Lower leg skin (tissue), 3 donors: ENCODE results near the gene ARHGAP28.

Source experiments
- POLR2A ChIP-seq, 2 donors: fragments of 450-650 bp; IDR thresholded peaks; one replicate each; pipeline ENCODE4 v1.6.1; 2016 to 2017; ENCODE audit warnings: antibody characterized with exemption in 2 of 2, mild to moderate bottlenecking in 1 of 2, moderate library complexity in 1 of 2
- TF ChIP-seq, protein P1 (sequence below), 3 donors: fragments of 450-650 bp; IDR thresholded peaks; one replicate each; pipeline ENCODE4 v1.5.1; 2016; ENCODE audit warnings: antibody characterized with exemption in 3 of 3, mild to moderate bottlenecking in 3 of 3, moderate library complexity in 2 of 3

DNA sequence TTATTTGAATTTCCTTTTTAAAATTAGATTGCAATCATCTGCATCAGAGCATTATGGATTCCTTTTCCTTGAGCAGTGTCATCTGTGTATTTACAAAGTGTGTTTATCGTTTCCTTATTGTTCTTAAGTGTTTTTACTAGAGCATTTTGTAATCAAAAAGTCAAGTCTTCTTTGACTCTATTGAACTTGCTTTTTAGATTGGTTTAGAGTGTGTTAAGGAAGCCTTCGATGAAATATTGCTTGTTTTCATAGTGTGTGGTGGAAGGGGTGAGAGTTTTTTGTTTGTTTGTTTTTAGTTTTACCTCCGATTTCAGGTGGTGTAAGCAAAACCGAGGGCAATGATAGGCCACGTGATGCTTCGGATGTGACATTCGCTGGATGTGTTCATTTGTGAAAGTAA is 45.7 kb downstream of the ARHGAP28 start:
- TF ChIP-seq, protein P1, sequence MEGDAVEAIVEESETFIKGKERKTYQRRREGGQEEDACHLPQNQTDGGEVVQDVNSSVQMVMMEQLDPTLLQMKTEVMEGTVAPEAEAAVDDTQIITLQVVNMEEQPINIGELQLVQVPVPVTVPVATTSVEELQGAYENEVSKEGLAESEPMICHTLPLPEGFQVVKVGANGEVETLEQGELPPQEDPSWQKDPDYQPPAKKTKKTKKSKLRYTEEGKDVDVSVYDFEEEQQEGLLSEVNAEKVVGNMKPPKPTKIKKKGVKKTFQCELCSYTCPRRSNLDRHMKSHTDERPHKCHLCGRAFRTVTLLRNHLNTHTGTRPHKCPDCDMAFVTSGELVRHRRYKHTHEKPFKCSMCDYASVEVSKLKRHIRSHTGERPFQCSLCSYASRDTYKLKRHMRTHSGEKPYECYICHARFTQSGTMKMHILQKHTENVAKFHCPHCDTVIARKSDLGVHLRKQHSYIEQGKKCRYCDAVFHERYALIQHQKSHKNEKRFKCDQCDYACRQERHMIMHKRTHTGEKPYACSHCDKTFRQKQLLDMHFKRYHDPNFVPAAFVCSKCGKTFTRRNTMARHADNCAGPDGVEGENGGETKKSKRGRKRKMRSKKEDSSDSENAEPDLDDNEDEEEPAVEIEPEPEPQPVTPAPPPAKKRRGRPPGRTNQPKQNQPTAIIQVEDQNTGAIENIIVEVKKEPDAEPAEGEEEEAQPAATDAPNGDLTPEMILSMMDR (IDR thresholded peaks at IDR 0.05) = no peak
- TF ChIP-seq POLR2A (IDR thresholded peaks at IDR 0.05) = no peak
